Measurements from ENCODE around the gene RSRP1.

Gene RSRP1

DNA sequence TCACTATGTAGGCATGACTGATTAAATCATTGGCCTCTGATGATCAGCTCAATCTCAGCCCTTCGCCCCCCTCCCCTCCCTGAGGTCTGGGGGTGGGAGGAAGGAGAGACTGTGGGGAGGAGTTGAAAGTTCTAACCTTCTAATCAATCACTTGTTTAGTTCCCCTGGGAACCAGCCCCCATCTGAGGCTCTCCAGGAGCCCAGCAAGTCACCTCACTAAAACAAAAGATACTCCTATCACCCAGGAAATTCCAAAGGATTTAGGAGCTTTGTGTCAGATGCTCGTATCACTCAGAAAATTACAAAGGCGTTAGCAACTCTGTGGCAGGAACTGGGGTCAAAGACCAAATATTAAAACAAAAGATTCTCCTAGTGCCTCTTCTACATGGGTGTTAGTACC, 36.5 kb downstream of the RSRP1 start:
- ATAC-seq, result no peak
- H3K27ac Mint-ChIP-seq, result no peak overlapping the region

DNA sequence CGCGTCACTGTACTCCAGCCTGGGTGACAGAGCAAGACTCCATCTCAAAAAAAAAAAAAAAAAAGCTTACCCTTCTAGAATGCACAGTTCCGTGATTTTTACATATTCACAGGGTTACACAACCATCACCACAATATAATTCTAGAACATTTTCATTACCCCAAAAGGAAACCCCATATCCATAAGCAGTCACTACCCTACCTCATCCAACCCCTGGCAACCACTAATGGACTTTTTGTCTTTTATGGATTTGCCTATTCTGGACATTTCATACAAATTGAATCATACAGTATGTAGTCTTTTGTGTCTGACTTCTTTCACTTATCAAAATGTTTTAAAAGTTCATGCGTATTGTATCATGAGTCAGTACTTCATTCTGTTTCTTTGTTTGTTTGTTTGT, 37.7 kb downstream of the RSRP1 start:
- no peaks in the 10 kb centered on the region for H3K9me3 Mint-ChIP-seq
- no peaks in the 10 kb centered on the region for H3K4me1 Mint-ChIP-seq
- no peak for ATAC-seq
- peaks cover 25% of the 10 kb centered on the region for H3K27me3 Mint-ChIP-seq
- H3K27ac Mint-ChIP-seq, result no peak overlapping the region
- no peak overlapping the region for H3K4me3 Mint-ChIP-seq
- no peaks in the 10 kb centered on the region for H3K36me3 Mint-ChIP-seq

More for the DNA sequence above, 36.5 kb downstream of the RSRP1 start:
- Mint-ChIP-seq H3K27me3 (peaks cover 25% of the 10 kb centered on the region), H3K4me1 (peaks cover under 1% of the 10 kb centered on the region), H3K36me3 (no peaks in the 10 kb centered on the region), H3K9me3 (no peaks in the 10 kb centered on the region), H3K4me3 (no peak overlapping the region)

DNA sequence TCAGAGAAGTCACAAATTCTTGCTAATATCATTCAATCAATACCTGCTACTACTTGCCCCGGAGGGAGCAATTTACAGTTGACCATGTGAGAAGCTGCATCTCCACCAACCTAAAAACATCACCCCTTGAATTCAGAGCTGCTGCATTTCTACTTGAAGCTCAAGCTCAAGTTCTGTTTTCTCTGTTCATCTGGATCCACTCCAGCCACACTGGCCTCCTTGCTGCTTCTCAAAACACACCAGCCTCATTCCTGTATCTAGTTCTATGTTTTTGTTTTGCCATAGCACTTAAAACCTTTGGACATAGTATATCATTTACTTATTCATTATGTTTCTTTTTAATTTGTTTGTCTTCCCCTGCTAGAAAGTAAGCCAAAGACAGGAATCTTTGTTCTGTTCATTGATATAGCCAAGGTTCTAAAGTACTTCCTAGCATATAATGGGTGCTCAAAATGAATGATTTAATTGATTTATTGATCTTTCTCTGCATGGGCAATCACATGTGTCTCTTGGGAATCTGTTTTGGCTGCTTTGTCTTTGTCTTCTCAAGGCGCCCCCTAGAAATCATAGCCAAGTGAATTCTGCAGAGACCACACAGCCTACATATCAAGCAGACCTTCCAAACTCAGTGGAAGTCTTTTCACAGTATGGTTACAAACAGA, 38.6 kb downstream of the RSRP1 start:
- no peak overlapping the region for H3K4me3 Mint-ChIP-seq
- peaks cover 25% of the 10 kb centered on the region for H3K27me3 Mint-ChIP-seq
- H3K27ac Mint-ChIP-seq, result no peak overlapping the region
- no peaks in the 10 kb centered on the region for H3K9me3 Mint-ChIP-seq
- no peak for ATAC-seq
- H3K36me3 Mint-ChIP-seq, result no peaks in the 10 kb centered on the region
- no peaks in the 10 kb centered on the region for H3K4me1 Mint-ChIP-seq

DNA sequence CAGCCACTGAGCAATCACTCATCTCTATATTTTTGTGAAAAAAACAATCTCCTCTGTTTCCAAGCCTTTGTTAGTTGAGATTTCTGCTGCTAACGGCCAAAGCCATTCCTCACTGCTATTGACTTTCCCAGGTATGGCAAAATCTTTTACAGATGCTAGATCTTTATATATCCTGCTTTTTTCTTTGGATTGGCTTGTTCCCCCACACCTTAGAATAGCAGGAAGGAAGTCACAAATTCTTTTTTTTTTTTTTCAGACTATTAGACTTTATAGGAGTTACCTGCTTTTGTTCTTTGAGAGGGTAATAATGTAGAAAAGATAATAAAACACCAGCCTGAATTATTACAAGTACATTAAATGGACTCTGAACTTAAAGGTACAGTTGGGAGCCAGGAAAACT, 39.2 kb downstream of the RSRP1 start:
- no peak for ATAC-seq
- Mint-ChIP-seq H3K9me3 (no peaks in the 10 kb centered on the region), H3K4me1 (no peaks in the 10 kb centered on the region), H3K27me3 (peaks cover 23% of the 10 kb centered on the region), H3K27ac (no peak overlapping the region), H3K4me3 (no peak overlapping the region), H3K36me3 (no peaks in the 10 kb centered on the region)

DNA sequence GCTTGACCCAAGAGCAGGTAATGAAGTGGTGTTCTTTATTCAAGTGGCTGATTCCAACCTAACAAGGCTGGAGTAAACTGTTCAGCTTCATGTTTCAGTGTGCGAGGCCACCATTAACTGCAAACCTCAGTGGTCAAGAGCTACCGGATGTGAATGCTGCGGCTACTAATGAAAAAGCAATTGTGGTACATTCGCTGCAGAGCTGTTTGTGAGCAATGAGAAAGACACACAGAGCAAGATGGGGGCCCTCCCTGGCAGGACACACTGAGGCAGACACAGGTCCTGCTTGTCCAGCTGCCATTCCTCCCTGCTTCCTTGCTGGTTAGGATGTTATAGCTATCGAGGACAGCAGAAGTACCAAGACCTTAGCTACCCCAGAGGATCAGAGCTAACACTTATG, 41.1 kb downstream of the RSRP1 start:
- no peaks in the 10 kb centered on the region for H3K9me3 Mint-ChIP-seq
- no peak for ATAC-seq
- H3K4me3 Mint-ChIP-seq, result no peak overlapping the region
- peaks cover 7% of the 10 kb centered on the region for H3K27me3 Mint-ChIP-seq
- H3K27ac Mint-ChIP-seq, result no peak overlapping the region
- H3K36me3 Mint-ChIP-seq, result no peaks in the 10 kb centered on the region
- no peaks in the 10 kb centered on the region for H3K4me1 Mint-ChIP-seq

DNA sequence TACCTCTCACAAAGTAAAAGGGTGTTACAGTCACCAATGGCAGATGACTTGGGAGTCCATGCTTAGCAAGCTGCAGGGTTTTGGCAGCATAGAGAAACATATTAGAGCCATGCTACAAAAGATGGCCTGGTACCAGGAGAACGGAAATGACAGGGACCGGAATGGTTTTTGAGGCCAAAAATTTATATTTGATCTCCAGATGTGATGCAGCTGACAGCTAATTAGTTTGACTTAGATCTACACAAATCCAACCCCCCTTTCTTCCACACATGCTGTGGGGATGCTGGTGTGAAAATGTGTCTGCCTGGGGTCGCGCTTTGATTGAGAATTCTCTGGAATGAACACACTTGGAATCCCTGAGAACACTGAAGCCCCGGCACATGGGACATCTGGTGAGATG, 41.5 kb downstream of the RSRP1 start:
- no peaks in the 10 kb centered on the region for H3K9me3 Mint-ChIP-seq
- no peaks in the 10 kb centered on the region for H3K36me3 Mint-ChIP-seq
- no peak overlapping the region for H3K27ac Mint-ChIP-seq
- no peak for ATAC-seq
- H3K27me3 Mint-ChIP-seq, result peaks cover 7% of the 10 kb centered on the region
- H3K4me3 Mint-ChIP-seq, result no peak overlapping the region
- H3K4me1 Mint-ChIP-seq, result no peaks in the 10 kb centered on the region

DNA sequence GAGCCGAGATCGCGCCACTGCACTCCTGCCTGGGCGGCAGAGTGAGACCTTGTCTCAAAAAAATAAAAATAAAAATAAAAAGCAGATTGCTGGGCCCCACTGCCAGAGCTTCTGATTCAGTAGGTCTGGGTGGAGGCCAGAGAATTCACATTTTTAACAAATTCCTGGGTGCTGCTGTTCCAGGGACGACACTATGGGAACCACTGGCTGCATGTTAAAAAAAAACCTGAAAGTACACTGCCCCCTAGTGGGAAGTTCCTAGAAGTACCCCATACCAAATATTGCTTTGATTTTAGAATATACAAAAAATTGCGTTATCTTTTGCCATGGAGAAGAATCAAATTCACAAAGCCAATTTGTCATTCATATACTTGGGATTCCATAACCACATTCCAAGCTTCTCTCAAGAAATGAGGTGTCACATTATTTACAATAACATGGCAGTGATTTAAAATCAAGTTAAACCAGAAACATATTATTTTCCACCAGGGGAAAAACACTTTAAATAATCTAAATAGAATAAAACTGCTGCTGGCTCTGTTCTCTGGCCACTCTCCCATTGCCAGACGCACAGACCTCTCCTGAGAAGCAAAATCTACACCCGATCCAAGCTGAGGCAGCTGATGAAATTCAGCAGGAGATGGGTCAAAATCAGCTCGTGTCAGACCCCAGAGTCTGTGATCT, 42.3 kb downstream of the RSRP1 start:
- H3K4me1 Mint-ChIP-seq, result no peaks in the 10 kb centered on the region
- peaks cover 9% of the 10 kb centered on the region for H3K27me3 Mint-ChIP-seq
- no peaks in the 10 kb centered on the region for H3K36me3 Mint-ChIP-seq
- no peak overlapping the region for H3K27ac Mint-ChIP-seq
- H3K9me3 Mint-ChIP-seq, result no peaks in the 10 kb centered on the region
- no peak for ATAC-seq
- no peak overlapping the region for H3K4me3 Mint-ChIP-seq

DNA sequence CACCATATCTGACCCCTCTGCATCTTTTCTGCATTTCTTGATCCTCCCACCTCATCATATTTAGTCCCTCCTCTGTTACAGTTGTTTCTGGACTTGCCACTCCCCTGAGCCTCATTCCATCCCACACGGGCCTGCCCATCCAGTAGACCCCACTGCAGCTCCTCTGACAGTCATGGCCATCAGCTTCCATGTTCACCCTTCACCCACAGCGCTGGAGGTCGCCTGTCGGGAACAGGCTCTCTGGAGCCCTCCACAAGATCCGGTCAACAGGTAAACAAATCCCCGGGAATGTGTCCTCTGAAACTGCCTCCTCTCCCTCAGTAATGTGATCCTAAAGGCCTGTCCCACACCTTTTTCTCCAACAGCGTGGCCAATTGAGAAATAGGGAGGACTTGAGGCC, 46.2 kb downstream of the RSRP1 start:
- Mint-ChIP-seq H3K9me3 (no peaks in the 10 kb centered on the region), H3K36me3 (no peaks in the 10 kb centered on the region), H3K27me3 (peaks cover 19% of the 10 kb centered on the region), H3K27ac (no peak overlapping the region), H3K4me1 (peaks cover 16% of the 10 kb centered on the region), H3K4me3 (no peak overlapping the region)
- ATAC-seq, result no peak

DNA sequence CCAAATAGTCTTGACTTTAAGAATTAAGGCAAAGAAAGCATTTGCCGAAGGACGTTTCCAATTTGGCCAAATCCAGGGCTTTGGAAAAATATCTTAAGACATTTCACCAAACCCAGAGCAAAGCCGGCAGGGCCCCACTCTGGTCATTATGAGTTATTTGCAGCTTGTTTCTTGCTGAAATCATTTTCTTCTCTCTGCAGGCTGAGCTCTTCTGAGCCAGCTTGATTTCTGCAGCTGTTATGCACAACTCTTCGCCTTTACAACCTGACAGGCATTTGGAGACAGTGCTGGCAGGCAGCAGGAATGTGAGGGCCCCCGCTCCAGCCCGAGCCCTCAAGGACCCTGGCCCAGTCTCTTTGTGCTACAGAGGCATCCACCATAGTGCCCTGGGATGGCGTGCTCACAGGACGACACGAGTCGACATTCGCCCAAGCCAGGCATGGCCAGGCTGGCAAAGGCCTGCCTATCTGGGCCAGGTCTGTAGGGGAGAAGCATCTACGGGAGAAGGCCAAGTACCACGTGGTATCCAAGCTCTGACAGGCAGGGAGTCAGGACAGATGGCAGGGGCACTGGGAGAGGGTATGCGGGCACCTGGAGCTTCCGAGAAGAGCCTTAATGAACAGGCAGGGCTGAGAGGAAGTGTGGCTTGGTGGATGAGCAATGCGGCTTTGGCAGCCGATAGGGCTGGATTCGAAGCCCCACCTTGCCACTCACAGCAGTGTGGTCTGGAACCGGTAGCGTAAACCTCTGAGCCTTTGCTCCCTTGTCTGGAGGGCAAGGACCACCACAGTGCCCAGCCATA, 47.2 kb downstream of the RSRP1 start:
- Mint-ChIP-seq H3K36me3 (no peaks in the 10 kb centered on the region), H3K27me3 (peaks cover 19% of the 10 kb centered on the region), H3K9me3 (no peaks in the 10 kb centered on the region), H3K27ac (no peak overlapping the region), H3K4me3 (no peak overlapping the region), H3K4me1 (peaks cover 16% of the 10 kb centered on the region)
- ATAC-seq, result no peak

DNA sequence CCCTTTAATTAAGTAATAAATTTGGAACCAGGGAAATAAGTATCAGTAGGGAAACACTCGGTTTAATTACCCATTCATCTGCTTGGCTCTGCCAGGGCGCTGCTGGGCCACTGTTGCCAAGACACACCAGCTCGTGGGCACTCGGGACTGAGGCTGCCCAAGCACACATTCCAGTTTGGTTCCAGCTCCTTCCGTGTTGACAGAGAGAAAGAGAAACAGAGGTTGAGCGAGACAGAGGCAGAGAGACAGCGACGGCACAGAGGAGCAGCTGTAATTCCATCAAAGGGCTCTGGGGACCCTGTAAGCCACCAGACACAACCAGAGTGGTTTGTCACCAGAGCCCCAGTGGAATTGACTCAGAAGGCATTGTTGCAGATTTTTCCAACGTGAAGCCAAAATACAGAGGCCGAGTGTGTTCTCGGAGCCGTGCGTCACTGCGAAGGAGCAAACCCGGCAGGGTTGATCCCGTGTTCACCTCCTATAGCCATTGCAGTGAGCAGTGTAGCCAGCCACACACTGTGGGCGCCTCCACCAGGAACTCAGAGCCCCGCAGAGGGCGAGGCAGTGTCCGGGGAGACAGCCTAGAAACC, 48.5 kb downstream of the RSRP1 start:
- peaks cover 16% of the 10 kb centered on the region for H3K4me1 Mint-ChIP-seq
- peak overlapping the region; percentile 60 for H3K4me3 Mint-ChIP-seq
- H3K9me3 Mint-ChIP-seq, result no peaks in the 10 kb centered on the region
- H3K27me3 Mint-ChIP-seq, result peaks cover 31% of the 10 kb centered on the region
- peak; percentile 82 for ATAC-seq
- no peaks in the 10 kb centered on the region for H3K36me3 Mint-ChIP-seq
- H3K27ac Mint-ChIP-seq, result peak overlapping the region; percentile 31

DNA sequence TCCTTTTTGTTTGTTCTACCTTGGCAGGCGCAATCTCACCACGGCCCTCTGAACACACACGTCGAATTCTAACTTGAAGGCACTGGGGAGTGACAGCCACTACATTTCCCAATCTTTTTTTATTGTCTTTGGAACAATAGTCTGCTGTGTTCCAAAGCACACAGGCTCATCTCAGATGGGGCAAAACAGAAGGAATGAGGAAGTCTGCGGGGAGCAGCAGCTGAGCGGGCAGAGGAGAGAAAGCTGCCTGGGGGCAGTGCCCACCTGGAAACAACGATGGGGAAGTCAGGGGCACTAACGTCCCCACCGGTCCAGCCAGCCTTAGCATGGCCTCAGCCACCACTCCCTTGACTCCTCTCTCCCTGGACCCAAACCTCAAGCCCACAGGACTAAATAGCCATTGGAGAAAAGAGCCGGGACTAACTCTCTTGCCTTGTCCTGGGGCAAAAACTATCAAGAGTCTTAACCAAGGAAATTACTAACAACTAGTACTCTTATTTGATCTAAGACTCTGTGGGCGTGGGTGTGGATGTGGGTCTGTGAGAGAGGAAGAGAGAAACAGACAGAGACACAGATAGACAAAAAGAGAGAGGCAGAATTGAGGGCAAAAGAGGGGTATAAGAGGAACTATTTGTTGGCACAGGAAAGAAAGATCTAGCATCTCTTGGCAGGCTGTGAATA, 49.1 kb downstream of the RSRP1 start:
- H3K27ac Mint-ChIP-seq, result peak overlapping the region; percentile 31

DNA sequence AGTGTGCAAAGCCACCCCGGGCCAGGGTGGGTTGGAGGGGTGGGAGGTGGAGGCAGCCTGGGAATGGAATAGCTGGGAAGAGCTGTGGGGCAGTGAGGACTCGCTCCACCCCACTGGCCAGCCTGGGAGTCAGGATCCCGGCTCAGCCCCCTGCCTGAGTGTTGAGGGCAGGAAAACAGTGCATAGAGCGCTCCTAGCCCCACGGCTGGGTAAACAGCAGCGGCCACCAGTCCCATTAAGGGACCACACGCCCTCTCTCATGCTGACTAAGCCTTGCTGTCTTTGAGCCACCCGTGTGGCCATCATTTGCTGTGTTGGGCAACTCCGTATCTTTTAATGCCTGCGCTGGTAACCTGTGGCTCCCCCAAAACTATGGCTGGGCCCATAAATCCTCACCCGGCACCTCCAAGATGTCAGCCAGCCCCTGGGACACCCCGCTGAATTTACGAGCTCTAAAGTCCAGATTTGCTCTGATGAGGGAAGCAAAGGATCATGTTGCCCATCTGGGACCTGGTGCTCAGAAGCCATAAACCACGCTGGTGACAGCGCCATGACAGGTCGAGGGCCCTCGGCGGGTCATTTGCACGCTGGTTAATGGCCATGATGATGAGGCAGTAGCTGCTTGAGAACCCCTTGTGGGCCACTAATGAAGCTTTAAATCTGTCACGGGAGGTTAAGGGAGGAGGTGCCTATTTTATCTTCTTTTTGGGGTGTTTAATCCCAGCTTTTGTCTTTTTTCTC, 49.8 kb downstream of the RSRP1 start:
- no peak for ATAC-seq
- Mint-ChIP-seq H3K27ac (no peak overlapping the region), H3K9me3 (no peaks in the 10 kb centered on the region), H3K27me3 (peaks cover 44% of the 10 kb centered on the region), H3K4me3 (no peak overlapping the region), H3K36me3 (no peaks in the 10 kb centered on the region), H3K4me1 (peaks cover 16% of the 10 kb centered on the region)

More for the DNA sequence above, 49.1 kb downstream of the RSRP1 start:
- Mint-ChIP-seq H3K27me3 (peaks cover 37% of the 10 kb centered on the region), H3K36me3 (no peaks in the 10 kb centered on the region), H3K4me1 (peaks cover 16% of the 10 kb centered on the region), H3K4me3 (peak overlapping the region; percentile 60), H3K9me3 (no peaks in the 10 kb centered on the region)
- peak; percentile 42 for ATAC-seq

DNA sequence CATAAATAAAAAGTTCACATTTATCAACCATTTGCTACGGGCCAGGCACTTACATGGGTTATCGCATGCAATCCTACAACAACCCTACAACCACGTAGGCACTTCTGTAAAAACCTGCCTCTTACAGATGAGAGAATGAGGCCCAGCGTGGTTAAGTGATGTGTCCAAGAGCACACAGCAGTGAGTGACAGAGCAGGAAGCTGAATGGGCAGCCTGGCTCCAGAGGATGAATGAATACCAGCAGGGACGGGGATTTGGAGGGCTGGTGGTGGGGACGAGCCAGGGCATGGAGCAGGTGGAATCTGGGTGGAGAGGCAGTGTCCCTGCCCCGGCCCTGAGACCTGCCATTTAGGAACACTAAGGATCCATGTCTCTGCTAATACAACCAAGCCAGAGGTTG, 50.4 kb downstream of the RSRP1 start:
- H3K27me3 Mint-ChIP-seq, result peaks cover 46% of the 10 kb centered on the region
- H3K36me3 Mint-ChIP-seq, result no peaks in the 10 kb centered on the region
- H3K9me3 Mint-ChIP-seq, result no peaks in the 10 kb centered on the region
- ATAC-seq, result no peak
- no peak overlapping the region for H3K4me3 Mint-ChIP-seq
- no peak overlapping the region for H3K27ac Mint-ChIP-seq
- peaks cover 16% of the 10 kb centered on the region for H3K4me1 Mint-ChIP-seq

DNA sequence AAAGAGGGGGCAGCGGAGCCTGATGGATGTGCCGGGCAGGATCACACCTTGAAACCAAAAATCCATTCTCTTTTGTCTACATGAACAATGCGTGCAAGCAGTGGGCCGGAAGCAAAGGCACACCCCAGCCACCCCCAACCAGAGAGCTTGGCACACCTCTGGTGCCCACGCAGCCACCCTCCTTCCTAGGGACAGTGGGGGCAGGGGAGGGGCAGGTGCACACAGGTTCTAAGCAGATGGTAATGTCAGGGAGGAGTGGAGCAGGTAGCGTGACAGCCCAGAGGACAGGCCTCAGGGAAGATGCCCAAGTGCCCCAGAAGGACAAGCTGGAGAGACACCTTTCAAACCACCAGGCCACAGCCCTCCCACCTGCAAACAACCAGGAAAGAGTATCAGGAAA, 51.4 kb downstream of the RSRP1 start:
- peaks cover 16% of the 10 kb centered on the region for H3K4me1 Mint-ChIP-seq
- no peak overlapping the region for H3K27ac Mint-ChIP-seq
- H3K27me3 Mint-ChIP-seq, result peaks cover 40% of the 10 kb centered on the region
- no peaks in the 10 kb centered on the region for H3K36me3 Mint-ChIP-seq
- ATAC-seq, result no peak
- H3K9me3 Mint-ChIP-seq, result no peaks in the 10 kb centered on the region
- H3K4me3 Mint-ChIP-seq, result no peak overlapping the region
